NCI-H128 (cell line): ENCODE results near the gene ZSWIM8.

Source experiments
- DNase-seq: peaks from one replicate; lab custom pipeline; 2025; ENCODE audit not compliant: unreplicated experiment; lab: John Stamatoyannopoulos, UW

The ZSWIM8 gene

DNA sequence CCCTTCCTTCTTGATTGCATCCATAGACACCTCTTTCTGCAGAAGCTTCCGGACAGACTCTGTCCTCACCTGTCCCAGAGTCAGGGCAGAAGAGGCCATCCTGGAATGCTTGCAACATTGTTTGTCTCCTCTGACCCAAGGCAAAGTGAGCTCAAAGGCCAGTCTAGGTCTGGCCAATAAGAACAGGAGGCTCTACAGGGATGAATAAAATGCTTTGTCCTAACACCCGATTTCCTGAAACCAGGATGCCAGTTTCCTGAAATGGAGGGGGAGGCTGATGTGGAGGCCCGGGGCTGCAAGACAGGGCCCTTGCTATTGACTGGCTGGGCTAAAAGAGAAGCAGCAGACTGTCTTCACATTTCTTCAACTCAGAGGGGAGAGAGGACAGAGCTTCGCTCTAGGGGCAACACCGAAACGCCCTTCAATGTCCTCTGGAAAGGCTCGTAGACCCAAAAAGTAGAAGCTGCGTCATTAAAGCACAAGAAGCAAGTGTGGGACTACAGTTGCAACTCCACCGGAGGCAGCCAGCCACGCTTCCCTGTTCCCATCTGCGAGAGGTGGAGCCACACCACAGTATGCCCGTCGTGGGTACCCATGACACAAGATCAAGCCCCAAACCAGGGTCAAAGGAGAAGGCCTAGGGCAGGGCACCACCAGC is 55.1 kb downstream of the ZSWIM8 start:
- no peak for DNase-seq

DNA sequence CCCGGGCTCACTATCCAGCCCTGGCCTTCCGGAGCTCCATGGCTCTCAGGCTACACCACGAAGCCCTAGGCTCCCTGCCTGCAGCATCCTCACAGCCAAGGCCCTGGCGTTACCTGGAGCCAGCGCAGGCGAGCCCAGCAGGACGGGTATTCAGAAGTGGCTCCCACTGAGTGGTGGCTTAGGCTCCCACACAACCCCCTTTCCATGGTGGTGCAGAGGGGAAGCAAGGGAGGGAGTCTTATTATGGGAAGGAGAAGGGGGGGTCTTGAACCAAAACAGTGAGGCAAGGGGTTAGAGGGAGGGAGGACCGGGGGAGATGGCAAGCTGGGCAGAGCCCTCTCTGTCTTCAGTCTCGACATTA is 55.6 kb downstream of the ZSWIM8 start:
- DNase-seq: no peak

DNA sequence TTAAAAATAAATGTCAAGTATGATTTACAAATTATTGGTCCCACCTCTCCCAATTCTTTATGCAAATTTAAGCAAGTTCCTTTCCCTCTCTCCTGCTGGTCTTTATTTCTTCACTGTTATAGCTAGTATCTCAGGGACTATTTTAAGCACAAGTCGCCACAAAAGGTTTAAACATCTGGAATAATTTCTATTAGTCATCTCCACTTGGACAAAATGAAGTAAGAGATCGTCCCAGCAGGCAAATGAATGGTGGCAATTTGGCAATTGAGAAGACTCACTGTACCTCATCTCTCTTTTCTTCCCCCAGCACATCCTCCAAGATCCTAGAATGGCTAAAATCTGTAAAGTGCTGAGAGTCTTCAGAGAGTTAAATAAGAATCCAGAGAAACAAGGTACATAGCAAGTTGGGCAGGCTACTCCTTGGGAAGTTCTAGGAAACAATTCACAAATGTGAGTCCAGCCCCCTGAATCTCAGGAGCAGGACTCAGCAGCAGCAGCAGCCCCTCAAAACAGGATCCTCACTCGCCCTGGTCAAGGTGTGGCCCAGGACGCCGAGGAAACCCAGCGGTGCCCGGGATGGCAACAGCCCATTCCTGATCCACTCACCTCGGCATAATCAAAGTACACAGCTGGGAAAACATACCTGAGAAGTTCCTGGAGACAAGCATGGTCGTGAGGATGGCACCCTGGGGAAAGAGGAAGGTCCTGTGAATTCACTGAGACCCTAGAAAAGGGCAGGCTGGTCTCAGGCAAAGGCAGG is 56.3 kb downstream of the ZSWIM8 start:
- DNase-seq: no peak

DNA sequence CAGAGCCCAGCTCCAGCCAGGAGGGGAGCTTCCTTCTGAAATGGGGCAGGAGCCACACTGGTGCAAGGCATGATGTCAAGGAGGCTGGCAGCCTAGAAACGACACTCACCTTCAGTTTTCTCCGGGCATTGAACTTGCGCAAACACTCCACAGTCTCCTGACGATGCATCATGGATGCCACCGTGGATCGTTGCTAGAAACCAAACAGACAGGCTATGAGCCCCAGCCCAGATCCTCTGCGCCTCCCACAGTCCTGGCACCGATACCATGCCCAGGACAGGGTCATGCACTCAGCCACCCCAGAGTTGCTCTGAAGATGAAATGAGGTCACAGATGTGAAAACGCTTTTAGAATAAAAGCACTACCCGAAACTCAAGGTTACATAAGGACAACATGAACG is 56.9 kb downstream of the ZSWIM8 start:
- DNase-seq: no peak

DNA sequence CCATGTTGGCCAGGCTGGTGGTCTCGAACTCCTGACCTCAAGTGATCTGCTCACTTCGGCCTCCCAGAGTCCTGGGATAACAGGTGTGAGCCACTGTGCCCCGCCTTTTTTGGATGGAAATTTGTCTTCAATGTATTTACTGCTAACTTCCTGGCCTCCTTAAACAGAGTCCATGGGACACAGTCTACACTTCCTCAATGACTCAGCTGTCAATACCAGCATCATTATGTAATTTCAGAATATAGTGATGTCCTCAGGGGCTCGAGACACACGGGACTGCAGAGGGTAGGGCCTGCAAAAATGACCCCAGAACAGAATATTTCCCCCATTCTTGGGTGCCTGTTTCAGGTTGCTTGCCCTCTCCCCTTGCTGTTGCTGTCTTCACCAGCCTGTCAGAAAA is 57.9 kb downstream of the ZSWIM8 start:
- DNase-seq: no peak

DNA sequence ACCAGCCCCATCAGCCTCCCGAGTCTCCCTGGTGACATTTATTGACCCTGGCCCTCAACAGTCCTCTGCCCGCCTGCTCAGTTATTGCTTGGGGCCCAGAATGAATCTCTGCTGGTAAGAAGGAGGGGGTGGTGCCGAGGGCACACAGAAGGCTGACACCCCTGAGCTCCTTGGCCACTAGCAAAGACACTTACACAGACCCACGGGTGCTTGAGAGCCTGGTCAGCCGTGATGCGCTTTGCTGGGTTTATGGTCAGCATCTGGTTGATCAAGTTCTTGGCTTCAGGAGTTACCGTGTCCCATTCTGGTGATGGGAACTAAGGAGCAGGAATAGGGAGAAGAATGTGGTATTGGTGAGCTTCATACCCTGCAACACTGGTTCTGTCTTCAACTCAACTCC is 61.6 kb downstream of the ZSWIM8 start:
- no peak for DNase-seq

DNA sequence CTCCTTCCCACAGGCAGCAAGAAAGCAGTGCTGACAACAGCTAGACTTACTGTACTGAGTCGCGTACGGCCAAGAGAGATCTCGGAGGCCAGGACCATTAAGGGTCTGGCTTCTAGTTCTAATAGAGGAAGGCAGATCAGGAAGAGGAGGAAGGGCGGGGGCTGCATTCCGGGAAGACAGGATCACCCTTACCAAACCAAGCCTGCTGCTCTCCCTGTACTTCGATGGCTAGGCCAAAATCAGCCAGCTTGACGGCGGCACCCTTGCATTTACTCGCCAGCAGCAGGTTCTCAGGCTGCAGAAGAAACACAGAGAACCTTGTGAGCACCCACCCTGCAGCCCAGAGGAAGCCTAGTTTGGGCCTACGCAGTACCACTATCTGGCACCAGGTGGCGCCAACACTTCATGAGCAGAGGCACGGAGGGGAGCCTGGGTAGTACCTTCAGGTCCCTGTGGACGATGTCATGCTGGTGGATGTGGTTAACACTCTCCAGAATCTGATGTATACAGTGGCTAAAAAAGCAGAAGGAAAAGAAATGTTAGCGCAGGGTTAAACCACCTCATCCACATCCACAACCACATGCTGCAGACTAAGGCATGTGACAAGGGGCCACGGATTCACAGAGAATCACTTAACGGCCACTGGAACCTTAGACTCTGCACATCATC is 63.5 kb downstream of the ZSWIM8 start:
- DNase-seq: peak; percentile 14

DNA sequence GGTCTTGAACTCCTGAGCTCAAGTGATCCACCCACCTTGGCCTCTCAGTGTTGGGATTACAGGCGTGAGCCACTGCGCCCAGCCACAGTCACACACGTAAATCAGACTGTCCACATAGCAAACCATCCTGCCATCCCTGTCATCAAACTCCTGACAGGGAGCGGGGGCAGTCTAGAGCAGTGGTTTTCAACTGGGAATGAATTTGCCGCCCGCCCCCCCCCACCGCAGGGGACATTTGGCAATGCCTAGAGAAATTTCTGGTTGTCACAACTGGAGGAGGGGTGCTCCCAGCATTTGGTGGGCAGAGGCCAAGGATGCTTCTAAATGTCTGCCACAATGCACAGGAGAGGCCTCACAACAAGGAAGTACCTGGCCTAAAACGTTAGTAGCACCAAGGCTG is 64.8 kb downstream of the ZSWIM8 start:
- no peak for DNase-seq

DNA sequence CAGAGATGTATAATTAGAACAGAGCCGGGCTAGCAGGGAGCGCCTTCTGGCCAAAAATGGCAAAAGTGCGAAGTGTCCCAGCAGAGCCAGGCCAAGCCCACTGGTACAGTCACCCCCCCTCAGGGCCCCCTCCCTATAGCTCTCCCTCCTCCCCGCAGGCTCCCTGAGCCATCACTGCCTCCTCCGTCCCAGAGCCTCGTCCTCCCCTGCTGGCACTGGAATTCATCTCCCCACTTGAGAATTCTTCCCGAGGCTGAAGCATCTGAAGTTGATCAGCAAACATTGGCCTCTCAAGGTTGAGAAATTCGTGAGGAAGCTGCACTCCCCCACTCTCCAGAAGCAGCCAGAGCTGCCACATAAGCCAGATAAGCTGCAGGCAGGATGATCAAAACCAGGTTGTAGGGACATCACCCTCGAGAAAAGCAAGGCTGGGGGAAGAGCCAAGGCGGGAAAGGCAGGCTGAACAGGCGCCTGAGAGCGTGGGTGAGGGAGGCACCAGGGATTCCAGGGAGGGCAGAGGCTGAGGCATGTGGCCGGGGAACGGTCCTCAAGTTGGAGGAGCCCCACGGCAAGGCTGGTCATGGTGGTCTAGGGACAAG is 65.6 kb downstream of the ZSWIM8 start:
- DNase-seq: no peak
